ENCODE results near the gene PYGB.

Gene PYGB

DNA sequence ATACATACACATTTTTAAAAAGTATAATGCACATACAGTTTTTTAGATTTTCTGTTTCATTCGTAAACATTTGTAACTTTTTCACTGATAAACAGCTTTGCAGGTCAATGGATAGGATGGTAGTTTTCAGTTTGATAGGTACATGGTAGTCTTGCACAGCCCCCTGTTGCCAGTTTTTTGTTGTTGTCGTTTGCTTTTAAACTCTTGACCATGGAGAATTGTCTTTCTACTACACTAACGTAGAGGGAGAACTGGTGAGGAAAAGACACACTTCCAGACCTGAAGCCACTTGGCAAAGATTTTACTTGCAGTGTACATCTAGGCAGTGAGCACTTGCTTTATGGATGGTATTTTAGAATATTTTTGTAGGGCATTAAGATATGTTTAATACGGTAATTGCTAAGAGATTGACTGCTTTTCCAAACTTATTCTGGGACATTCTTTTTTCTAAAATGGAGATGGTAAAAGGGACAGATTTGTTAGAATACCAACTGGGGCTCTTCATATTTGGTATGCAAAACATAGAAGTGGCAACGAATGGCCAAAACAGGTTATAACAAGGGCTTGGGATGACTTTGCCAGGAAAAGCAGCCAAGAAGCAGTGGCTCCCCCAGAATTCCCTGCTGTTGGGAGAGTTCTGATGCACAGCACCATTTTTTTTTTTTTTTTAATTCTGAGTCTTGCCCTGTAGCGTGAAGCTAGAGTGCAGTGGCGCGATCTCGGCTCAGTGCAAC lies 1.5 kb downstream of the PYGB start:
- DNase-seq (ENCODE audit: extremely low read depth, low read depth) = no peak
- peak; percentile 14 for TF ChIP-seq CTCF (IDR thresholded peaks at IDR 0.05; ENCODE audit: low read depth, low read length)

- no peak for TF ChIP-seq CTCF (IDR thresholded peaks at IDR 0.05; ENCODE audit: low read depth, low read length)
- no peak for DNase-seq (ENCODE audit: extremely low read depth, low read depth)
Measured at GRCh38 chr20:25250508-25250907, 2.6 kb downstream of the PYGB start.

DNA sequence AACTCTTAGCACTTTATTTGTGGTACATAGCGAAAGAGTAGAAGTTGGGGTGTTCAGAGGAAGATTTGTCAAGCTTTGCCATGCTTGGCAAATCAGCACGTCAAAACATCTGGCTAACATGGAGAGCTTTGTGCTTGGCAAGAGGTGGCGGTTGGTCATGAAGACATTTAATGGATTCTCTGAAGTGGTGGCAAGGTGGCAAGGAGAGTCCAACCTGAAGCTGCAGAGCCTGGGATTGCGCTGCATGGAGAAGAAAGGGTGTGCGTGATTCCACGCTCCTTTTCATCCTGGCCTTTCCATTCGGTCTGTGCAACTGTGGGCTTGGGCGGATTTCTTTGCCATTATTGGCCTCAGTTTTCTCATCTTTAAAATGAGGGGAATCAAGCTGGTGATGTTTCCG lies 3.1 kb downstream of the PYGB start:
- no peak for TF ChIP-seq CTCF (IDR thresholded peaks at IDR 0.05; ENCODE audit: low read depth, low read length)
- DNase-seq (ENCODE audit: extremely low read depth, low read depth) = no peak

DNA sequence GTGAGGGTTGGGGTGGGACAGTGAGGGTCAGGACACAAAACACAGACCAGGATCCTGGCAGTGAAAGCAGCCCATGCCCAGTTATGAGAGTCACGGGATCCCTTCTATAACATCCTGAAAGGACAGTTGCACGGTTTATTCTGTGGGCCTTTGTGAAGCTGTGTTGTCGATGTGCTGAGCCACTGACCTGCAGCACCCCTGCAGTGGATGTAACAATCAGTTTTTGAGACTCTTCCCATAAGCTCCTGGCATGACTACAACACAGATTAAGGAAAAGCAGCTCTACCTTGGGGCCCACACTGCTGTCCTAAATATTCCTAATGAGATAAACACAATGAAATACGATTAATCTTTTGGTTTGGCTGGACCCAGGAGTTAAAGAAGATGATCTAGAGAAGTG lies 3.7 kb downstream of the PYGB start:
- TF ChIP-seq CTCF (IDR thresholded peaks at IDR 0.05; ENCODE audit: low read depth, low read length) = no peak
- no peak for DNase-seq (ENCODE audit: extremely low read depth, low read depth)

DNA sequence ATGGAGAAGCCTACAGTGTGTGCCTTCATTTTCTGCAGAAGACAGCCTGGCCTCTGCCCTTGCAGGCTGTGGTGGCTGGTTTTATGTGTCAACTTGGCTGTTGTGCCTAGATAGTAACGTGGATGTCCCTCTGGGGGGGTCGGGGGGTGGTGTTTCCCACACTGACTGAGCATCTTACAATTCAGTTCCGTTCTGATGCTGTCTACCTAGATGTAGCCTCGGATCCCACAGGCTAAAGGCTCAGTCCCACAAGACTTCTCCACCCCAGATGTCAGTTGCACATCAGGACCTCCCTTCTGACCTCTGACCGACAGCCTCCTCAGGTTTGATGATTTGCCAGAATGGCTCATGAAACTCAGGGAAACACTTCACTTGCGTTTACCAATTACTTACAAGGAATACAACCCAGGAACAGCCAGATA lies 4.4 kb downstream of the PYGB start:
- no peak for DNase-seq (ENCODE audit: extremely low read depth, low read depth)
- no peak for TF ChIP-seq CTCF (IDR thresholded peaks at IDR 0.05; ENCODE audit: low read depth, low read length)

GRCh38 chr20:25252686-25253421 lies 5.0 kb downstream of the PYGB start:
- TF ChIP-seq CTCF (IDR thresholded peaks at IDR 0.05; ENCODE audit: low read depth, low read length) = no peak
- no peak for DNase-seq (ENCODE audit: extremely low read depth, low read depth)

DNA sequence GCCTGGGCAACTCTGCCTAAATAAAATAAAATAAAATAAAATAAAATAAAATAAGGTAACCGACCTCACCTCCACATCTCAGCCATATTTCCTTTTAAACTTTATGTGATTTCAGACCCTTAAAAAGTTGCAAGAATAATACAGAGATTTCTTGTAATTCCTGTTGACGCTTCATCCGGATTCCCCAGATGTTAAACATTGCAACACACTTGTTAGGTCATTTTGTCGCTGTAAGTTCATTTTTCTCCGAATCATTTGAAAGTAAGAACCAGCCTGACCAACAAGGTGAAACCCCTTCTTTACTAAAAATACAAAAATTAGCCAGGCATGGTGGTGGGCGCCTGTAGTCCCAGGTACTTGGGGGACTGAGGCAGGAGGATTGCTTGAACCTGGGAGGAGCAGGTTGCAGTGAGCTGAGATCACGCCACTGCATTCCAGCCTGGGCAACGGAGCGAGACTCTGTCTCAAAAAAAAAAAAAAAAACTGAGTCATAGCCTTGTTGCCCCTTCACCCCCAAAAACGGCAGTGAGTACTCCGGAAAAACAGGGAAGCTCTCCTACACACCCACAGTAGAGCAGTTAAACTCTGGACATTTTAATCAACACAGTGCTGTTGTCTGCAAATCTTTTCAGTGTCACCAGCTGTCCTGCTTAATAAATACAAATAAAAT lies 5.9 kb downstream of the PYGB start:
- TF ChIP-seq CTCF (IDR thresholded peaks at IDR 0.05; ENCODE audit: low read depth, low read length) = no peak
- DNase-seq (ENCODE audit: extremely low read depth, low read depth) = no peak

Measured in AG09319 (cell line).